CD14-positive monocyte (primary cell): ENCODE data around the gene LARP1. TPM values are rescaled to one million over a fixed set of nuclear protein-coding genes. Genes with fewer than 3 reads are reported as not detected.
"Not testable (repeated sequence)": the region's sequence is repeated elsewhere in the genome, so short reads cannot be mapped to it uniquely, and the experiment has no call there.

Source experiments
- DNase-seq, 3 donors: peaks; one replicate each; pipeline ENCODE4 v3.0.0-alpha.2; 2011 to 2022
- H2AFZ ChIP-seq: 2 replicates; pipeline ENCODE4 v1.6.0; 2012; ENCODE audit warnings: mild to moderate bottlenecking, low read depth, low read length, inconsistent platforms; ENCODE audit not compliant: insufficient read depth, poor library complexity, severe bottlenecking
- H3K27ac ChIP-seq, 2 donors: 1 replicate in 1 of 2; 2 replicates in 1 of 2; pipeline ENCODE4 v1.5.1; 2012 to 2013; ENCODE audit warnings: low read length in 2 of 2, control low read depth in 1 of 2, inconsistent platforms in 1 of 2, low read depth in 1 of 2, mild to moderate bottlenecking in 1 of 2
- H3K27me3 ChIP-seq, 2 donors: one replicate each; pipeline versions ENCODE4 v1.6.0 to v1.6.1; 2011 to 2013; ENCODE audit warnings: low read length in 2 of 2; ENCODE audit not compliant: control insufficient read depth in 2 of 2, insufficient read depth in 2 of 2
- H3K36me3 ChIP-seq, 2 donors: replicated peaks in 1 of 2; 1 replicate in 1 of 2; 2 replicates in 1 of 2; pipeline versions ENCODE4 v1.5.1 to v1.6.1; 2012 to 2013; ENCODE audit warnings: low read length in 2 of 2, control low read depth in 1 of 2, inconsistent platforms in 1 of 2, mild to moderate bottlenecking in 1 of 2; ENCODE audit not compliant: insufficient read depth in 2 of 2, control insufficient read depth in 1 of 2
- H3K4me1 ChIP-seq, 2 donors: 1 replicate in 1 of 2; 2 replicates in 1 of 2; pipeline versions ENCODE4 v1.5.1 to v1.6.1; 2012 to 2013; ENCODE audit warnings: low read length in 2 of 2, control low read depth in 1 of 2, inconsistent platforms in 1 of 2, mild to moderate bottlenecking in 1 of 2, moderate library complexity in 1 of 2; ENCODE audit not compliant: insufficient read depth in 2 of 2, control insufficient read depth in 1 of 2
- H3K4me2 ChIP-seq: replicated peaks from 2 replicates; pipeline ENCODE3; 2012; ENCODE audit warnings: low read length, moderate library complexity, mild to moderate bottlenecking; ENCODE audit not compliant: poor library complexity, severe bottlenecking; ENCODE audit errors: extremely low read depth
- H3K4me3 ChIP-seq, 3 experiments: fragments of 200-600 bp in 1 of 3; sonication (generic) in 1 of 3; replicated peaks in 1 of 3; 1 replicate in 2 of 3; 2 replicates in 1 of 3; pipeline ENCODE4 v1.5.1; 2011 to 2013; ENCODE audit warnings: low read length in 3 of 3, mild to moderate bottlenecking in 3 of 3, control low read depth in 2 of 3, low read depth in 2 of 3, inconsistent platforms in 1 of 3, moderate library complexity in 1 of 3
- H3K79me2 ChIP-seq: 2 replicates; pipeline ENCODE4 v1.6.0; 2012; ENCODE audit warnings: mild to moderate bottlenecking, control low read depth, inconsistent platforms, low read length, moderate library complexity; ENCODE audit not compliant: insufficient read depth
- H3K9ac ChIP-seq: 2 replicates; pipeline ENCODE4 v1.6.0; 2017; ENCODE audit warnings: low read length, mild to moderate bottlenecking; ENCODE audit not compliant: insufficient read depth, poor library complexity, severe bottlenecking
- H3K9me3 ChIP-seq, 2 donors: replicated peaks in 1 of 2; 1 replicate in 1 of 2; 2 replicates in 1 of 2; pipeline versions ENCODE4 v1.5.1 to v1.6.1; 2012 to 2013; ENCODE audit warnings: low read length in 2 of 2, control low read depth in 1 of 2; ENCODE audit not compliant: control insufficient read depth in 1 of 2, insufficient read depth in 1 of 2
- H4K20me1 ChIP-seq: 2 replicates; pipeline ENCODE4 v1.6.0; 2012; ENCODE audit warnings: mild to moderate bottlenecking, low read length, control low read depth, moderate library complexity; ENCODE audit not compliant: insufficient read depth
- H3K27ac Mint-ChIP-seq, 7 donors: one replicate each; pipeline ENCODE4 v1.8.0; 2020; ENCODE audit warnings: mild to moderate bottlenecking in 7 of 7, mixed read lengths in 7 of 7, moderate library complexity in 6 of 7, inconsistent platforms in 2 of 7
- H3K27me3 Mint-ChIP-seq, 3 donors: one replicate each; pipeline ENCODE4 v1.8.0; 2021 to 2022; ENCODE audit warnings: low read depth in 3 of 3, mild to moderate bottlenecking in 3 of 3, mixed read lengths in 3 of 3, moderate library complexity in 3 of 3, inconsistent platforms in 1 of 3
- H3K36me3 Mint-ChIP-seq, 2 donors: one replicate each; pipeline ENCODE4 v1.8.0; 2020; ENCODE audit warnings: mixed read lengths in 2 of 2, inconsistent platforms in 1 of 2, mild to moderate bottlenecking in 1 of 2
- H3K4me1 Mint-ChIP-seq: one replicate; pipeline ENCODE4 v1.8.0; 2020; ENCODE audit warnings: mild to moderate bottlenecking, mixed read lengths
- H3K4me3 Mint-ChIP-seq, 2 donors: one replicate each; pipeline ENCODE4 v1.8.0; 2020; ENCODE audit warnings: mild to moderate bottlenecking in 2 of 2, mixed read lengths in 2 of 2, moderate library complexity in 1 of 2
- H3K9me3 Mint-ChIP-seq, 7 donors: one replicate each; pipeline ENCODE4 v1.8.0; 2020 to 2022; ENCODE audit warnings: mixed read lengths in 7 of 7, mild to moderate bottlenecking in 6 of 7, moderate library complexity in 6 of 7, inconsistent platforms in 2 of 7
- WGBS: methylation state at CpG from one replicate; pipeline ENCODE4 v1.1.5; 2013; ENCODE audit warnings: missing lambda C conversion rate; ENCODE audit not compliant: insufficient coverage; 5-methylcytosine and 5-hydroxymethylcytosine counted together
- intact Hi-C, 2 donors: fragments of 100-400 bp; cut with micrococcal nuclease; formaldehyde crosslinking; loops; one replicate each; pipeline versions ENCODE4 v1.15.0 to v1.15.1; 2023
- polyA plus RNA-seq, 3 donors: library from polyadenylated mRNA; depleted of rRNA in 1 of 3; unstranded in 2 of 3; stranded (reverse) in 1 of 3; fragments of 300-500 nt in 2 of 3; fragments of >200 nt in 1 of 3; fragmentation: Illumina TruSeq in 2 of 3; gene quantifications; 1 replicate in 2 of 3; 2 replicates in 1 of 3; pipeline ENCODE4 v1.2.3, GENCODE V29; 2012 to 2021
- TF ChIP-seq, protein P1 (sequence below): fragments of 200-600 bp; IDR thresholded peaks from one replicate; pipeline ENCODE4 v1.8.0; 2022; ENCODE audit warnings: antibody characterized with exemption, mild to moderate bottlenecking

The LARP1 gene
- polyA plus RNA-seq, 3 donors = 4.7 to 55.0 (median 5.8) TPM

DNA sequence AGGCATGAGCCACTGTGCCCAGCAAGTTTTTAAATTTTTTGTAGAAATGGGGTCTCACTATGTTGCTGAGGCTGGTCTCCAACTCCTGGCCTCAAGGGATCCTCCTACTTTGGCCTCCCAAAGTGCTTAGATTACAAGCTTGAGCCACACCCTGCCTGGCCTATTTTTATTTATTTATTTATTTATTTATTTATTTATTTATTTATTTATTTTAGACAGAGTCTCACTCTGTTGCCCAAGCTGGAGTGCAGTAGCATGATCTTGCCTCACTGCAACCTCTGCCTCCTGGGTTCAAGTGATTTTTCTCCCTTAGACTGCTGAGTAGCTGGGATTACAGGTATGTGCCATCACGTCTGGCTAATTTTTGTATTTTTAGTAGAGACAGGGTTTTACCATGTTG, 18.8 kb upstream of the LARP1 start:
- H3K27ac ChIP-seq, H3K9me3 Mint-ChIP-seq, H3K27ac Mint-ChIP-seq, H4K20me1 ChIP-seq, H2AFZ ChIP-seq, H3K27me3 Mint-ChIP-seq, H3K9me3 ChIP-seq, intact Hi-C loops, H3K4me3 ChIP-seq, H3K4me2 ChIP-seq, H3K9ac ChIP-seq, H3K36me3 Mint-ChIP-seq, H3K79me2 ChIP-seq, H3K36me3 ChIP-seq, H3K27me3 ChIP-seq, H3K4me1 ChIP-seq, DNase-seq, H3K4me1 Mint-ChIP-seq, H3K4me3 Mint-ChIP-seq: not testable (repeated sequence)
- 100% methylated on average over 1 of the region's 1 CpG for WGBS

DNA sequence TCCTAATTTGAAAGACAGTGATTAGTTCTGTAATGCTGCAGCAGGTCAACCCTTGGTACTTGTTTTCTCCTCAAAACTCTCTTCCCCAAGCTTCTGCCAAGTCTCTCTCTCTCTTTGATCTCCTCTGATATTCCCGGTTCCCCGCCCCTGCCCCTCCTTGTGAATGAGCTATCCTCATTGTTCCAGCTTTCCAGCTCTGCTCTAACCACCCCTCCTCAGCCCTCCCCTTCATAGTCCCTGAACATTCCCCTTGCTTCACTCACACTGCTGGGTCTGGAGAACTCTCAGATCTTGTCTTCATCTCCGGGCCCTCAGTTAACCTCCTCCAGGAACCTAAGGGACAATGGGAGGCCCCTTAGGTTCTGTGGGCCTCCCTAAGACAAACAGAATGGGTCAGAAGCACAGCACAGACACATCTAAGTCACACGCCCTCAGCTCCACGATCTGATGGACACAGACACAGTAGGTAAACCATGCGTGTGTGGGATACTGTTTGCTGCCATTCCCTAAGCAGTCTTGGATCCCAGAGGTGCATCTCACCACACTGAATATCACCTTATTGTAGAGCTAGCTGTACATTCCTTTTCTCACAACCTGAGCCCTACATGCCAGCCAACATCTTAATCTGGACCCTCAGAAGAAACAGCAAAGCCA, 17.4 kb upstream of the LARP1 start:
- TF ChIP-seq, protein P1, sequence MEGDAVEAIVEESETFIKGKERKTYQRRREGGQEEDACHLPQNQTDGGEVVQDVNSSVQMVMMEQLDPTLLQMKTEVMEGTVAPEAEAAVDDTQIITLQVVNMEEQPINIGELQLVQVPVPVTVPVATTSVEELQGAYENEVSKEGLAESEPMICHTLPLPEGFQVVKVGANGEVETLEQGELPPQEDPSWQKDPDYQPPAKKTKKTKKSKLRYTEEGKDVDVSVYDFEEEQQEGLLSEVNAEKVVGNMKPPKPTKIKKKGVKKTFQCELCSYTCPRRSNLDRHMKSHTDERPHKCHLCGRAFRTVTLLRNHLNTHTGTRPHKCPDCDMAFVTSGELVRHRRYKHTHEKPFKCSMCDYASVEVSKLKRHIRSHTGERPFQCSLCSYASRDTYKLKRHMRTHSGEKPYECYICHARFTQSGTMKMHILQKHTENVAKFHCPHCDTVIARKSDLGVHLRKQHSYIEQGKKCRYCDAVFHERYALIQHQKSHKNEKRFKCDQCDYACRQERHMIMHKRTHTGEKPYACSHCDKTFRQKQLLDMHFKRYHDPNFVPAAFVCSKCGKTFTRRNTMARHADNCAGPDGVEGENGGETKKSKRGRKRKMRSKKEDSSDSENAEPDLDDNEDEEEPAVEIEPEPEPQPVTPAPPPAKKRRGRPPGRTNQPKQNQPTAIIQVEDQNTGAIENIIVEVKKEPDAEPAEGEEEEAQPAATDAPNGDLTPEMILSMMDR = no peak
- H3K27ac ChIP-seq = no peak overlapping the region
- H3K27ac Mint-ChIP-seq = peak overlapping the region in 1 of 7 donors; percentile 18

More for the DNA sequence above, 17.4 kb upstream of the LARP1 start:
- Histone ChIP-seq H3K4me3 (no peak overlapping the region), H3K9ac (no peak overlapping the region), H4K20me1 (no peaks in the 10 kb centered on the region), H3K36me3 (no peaks in the 10 kb centered on the region), H3K79me2 (no peaks in the 10 kb centered on the region), H3K9me3 (no peaks in the 10 kb centered on the region), H3K4me2 (no peak overlapping the region), H3K4me1 (peaks cover 0 to 10% of the 10 kb centered on the region in 2 donors), H3K27me3 (no peaks in the 10 kb centered on the region), H2AFZ (no peak overlapping the region)
- no peak for DNase-seq
- no peaks in the 10 kb centered on the region for H3K36me3 Mint-ChIP-seq
- peaks cover 9% of the 10 kb centered on the region for H3K4me1 Mint-ChIP-seq
- WGBS = 98% methylated on average over 6 of the region's 6 CpGs
- intact Hi-C loops = no loop called here
- H3K9me3 Mint-ChIP-seq = no peaks in the 10 kb centered on the region
- H3K4me3 Mint-ChIP-seq = no peak overlapping the region
- H3K27me3 Mint-ChIP-seq = peaks cover 0 to 2% (median 0%) of the 10 kb centered on the region in 3 donors
